ENCODE measurements around the gene NTF4. TPM values are rescaled to one million over a fixed set of nuclear protein-coding genes. Genes with fewer than 3 reads are reported as not detected.

NTF4 gene
- total and polyA plus RNA-seq, 2 of the 13 experiments (the other 11 are each of a cell fraction or from before 2014, with no cell fraction given) = not detected

- TF ChIP-seq ZNF276 (CRISPR knock-in tag; IDR thresholded peaks at IDR 0.05; ENCODE audit: low read depth) (no peak), RFXAP (CRISPR knock-in tag; IDR thresholded peaks at IDR 0.05; ENCODE audit: borderline replicate concordance) (0 out of 2 replicates have a peak, but pooled peaks have one; percentile 23), DBP (CRISPR knock-in tag; IDR thresholded peaks at IDR 0.05; ENCODE audit: not compliant biosample characterization) (peak; percentile 29), SRSF9 (IDR thresholded peaks at IDR 0.05; ENCODE audit: borderline replicate concordance, insufficient read depth, low read depth, low read length, poor library complexity, severe bottlenecking) (no peak), CBX5 (CRISPR knock-in tag; IDR thresholded peaks at IDR 0.05; ENCODE audit: borderline replicate concordance) (no peak), ZNF670 (CRISPR knock-in tag; IDR thresholded peaks at IDR 0.05; ENCODE audit: borderline replicate concordance) (no peak), SCMH1 (CRISPR knock-in tag; IDR thresholded peaks at IDR 0.05; ENCODE audit: borderline replicate concordance) (no peak), ZNF687 (CRISPR knock-in tag; IDR thresholded peaks at IDR 0.05) (peak; percentile 75), ZNF629 (CRISPR knock-in tag; conservative IDR thresholded peaks at IDR 0.05) (no peak), ZNF615 (CRISPR knock-in tag; IDR thresholded peaks at IDR 0.05; ENCODE audit: borderline replicate concordance) (no peak), ZBTB1 (CRISPR knock-in tag; IDR thresholded peaks at IDR 0.05; ENCODE audit: borderline replicate concordance) (no peak), REXO4 (CRISPR knock-in tag; IDR thresholded peaks at IDR 0.05; ENCODE audit: borderline replicate concordance) (0 out of 2 replicates have a peak, but pooled peaks have one; percentile 27), ZNF205 (CRISPR knock-in tag; IDR thresholded peaks at IDR 0.05) (no peak), ZNF709 (CRISPR knock-in tag; IDR thresholded peaks at IDR 0.05) (peak; percentile 36; the same call in 1 of the 2 replicates), ZBED4 (CRISPR knock-in tag; IDR thresholded peaks at IDR 0.05; ENCODE audit: borderline replicate concordance) (no peak), MXI1 (IDR thresholded peaks at IDR 0.05; ENCODE audit: borderline replicate concordance, low read depth, low read length) (0 out of 3 replicates have a peak, but pooled peaks have one; percentile 29), SNAPC2 (CRISPR knock-in tag; IDR thresholded peaks at IDR 0.05) (no peak), ZNF747 (CRISPR knock-in tag; IDR thresholded peaks at IDR 0.05; ENCODE audit: borderline replicate concordance) (no peak)
These were observed 46.8 kb downstream of the NTF4 start (continued) for GRCh38 chr19:49017666-49018351.

All from HepG2 (cell line).